ENCODE results near the gene PLP1.
"Not testable (repeated sequence)": the region's sequence is repeated elsewhere in the genome, so short reads cannot be mapped to it uniquely, and the experiment has no call there.

Gene PLP1

GRCh38 chrX:103781706-103782105, 5.1 kb downstream of the PLP1 start:
- DNase-seq, result no peak

- DNase-seq, result no peak
Observed at GRCh38 chrX:103782640-103783039, 6.0 kb downstream of the PLP1 start.

GRCh38 chrX:103783196-103783595, 6.6 kb downstream of the PLP1 start:
- DNase-seq, result no peak

- DNase-seq, result no peak
Observed at GRCh38 chrX:103783971-103784370, 7.3 kb downstream of the PLP1 start.

- DNase-seq, result no peak
Observed at GRCh38 chrX:103789004-103789403, 12.4 kb downstream of the PLP1 start.

- no peak for DNase-seq
Observed at GRCh38 chrX:103791228-103791627, 14.6 kb downstream of the PLP1 start.

GRCh38 chrX:103791826-103792485, 15.3 kb downstream of the PLP1 start:
- DNase-seq, result no peak

GRCh38 chrX:103792916-103793544, 16.4 kb downstream of the PLP1 start:
- no peak for DNase-seq

GRCh38 chrX:103793545-103793940, 16.9 kb downstream of the PLP1 start:
- no peak for DNase-seq

- DNase-seq, result no peak
Observed at GRCh38 chrX:103794119-103794518, 17.5 kb downstream of the PLP1 start.

- no peak for DNase-seq
Observed at GRCh38 chrX:103797691-103798090, 21.1 kb downstream of the PLP1 start.

GRCh38 chrX:103800318-103800717, 23.7 kb downstream of the PLP1 start:
- DNase-seq, result no peak

- no peak for DNase-seq
Observed at GRCh38 chrX:103805860-103806259, 29.2 kb downstream of the PLP1 start.

GRCh38 chrX:103806862-103807474, 30.3 kb downstream of the PLP1 start:
- DNase-seq, result no peak

- DNase-seq, result no peak
Observed at GRCh38 chrX:103811858-103812257, 35.2 kb downstream of the PLP1 start.

GRCh38 chrX:103817101-103817500, 40.5 kb downstream of the PLP1 start:
- DNase-seq, result not testable (repeated sequence)

- DNase-seq, result no peak
Observed at GRCh38 chrX:103817502-103817901, 40.9 kb downstream of the PLP1 start.

GRCh38 chrX:103818842-103819619, 42.4 kb downstream of the PLP1 start:
- no peak for DNase-seq

- DNase-seq, result not testable (repeated sequence)
Observed at GRCh38 chrX:103820802-103821201, 44.2 kb downstream of the PLP1 start.

- no peak for DNase-seq
Observed at GRCh38 chrX:103823591-103823990, 47.0 kb downstream of the PLP1 start.

GRCh38 chrX:103825881-103826280, 49.2 kb downstream of the PLP1 start:
- no peak for DNase-seq

- DNase-seq, result no peak
Observed at GRCh38 chrX:103828529-103828928, 51.9 kb downstream of the PLP1 start.

GRCh38 chrX:103830848-103831247, 54.2 kb downstream of the PLP1 start:
- DNase-seq, result no peak

- no peak for DNase-seq
Observed at GRCh38 chrX:103831342-103831802, 54.7 kb downstream of the PLP1 start.
